ENCODE measurements around the gene ATG4D.
"Not testable (repeated sequence)": the region's sequence is repeated elsewhere in the genome, so short reads cannot be mapped to it uniquely, and the experiment has no call there.

The ATG4D gene

DNA sequence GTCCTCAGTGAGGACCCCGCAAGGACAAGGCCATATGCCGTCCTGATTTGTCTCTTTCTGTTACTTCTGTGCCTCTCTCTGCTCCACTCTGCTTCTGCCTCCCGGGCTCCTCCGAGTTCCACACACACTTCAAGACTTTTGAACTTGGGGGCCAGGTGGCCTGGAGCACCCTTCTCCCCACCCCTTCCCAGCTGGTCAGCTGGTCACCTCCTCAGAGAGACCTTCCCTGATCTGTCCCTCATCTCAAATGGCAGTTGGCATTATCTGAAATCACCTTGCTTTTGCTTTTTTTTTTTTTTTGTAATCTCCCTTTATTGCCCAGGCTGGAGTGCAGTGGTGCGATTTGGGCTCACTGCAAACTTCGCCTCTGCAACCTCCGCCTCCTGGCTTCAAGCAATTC lies 24.3 kb upstream of the ATG4D start:
- DNase-seq = no peak

DNA sequence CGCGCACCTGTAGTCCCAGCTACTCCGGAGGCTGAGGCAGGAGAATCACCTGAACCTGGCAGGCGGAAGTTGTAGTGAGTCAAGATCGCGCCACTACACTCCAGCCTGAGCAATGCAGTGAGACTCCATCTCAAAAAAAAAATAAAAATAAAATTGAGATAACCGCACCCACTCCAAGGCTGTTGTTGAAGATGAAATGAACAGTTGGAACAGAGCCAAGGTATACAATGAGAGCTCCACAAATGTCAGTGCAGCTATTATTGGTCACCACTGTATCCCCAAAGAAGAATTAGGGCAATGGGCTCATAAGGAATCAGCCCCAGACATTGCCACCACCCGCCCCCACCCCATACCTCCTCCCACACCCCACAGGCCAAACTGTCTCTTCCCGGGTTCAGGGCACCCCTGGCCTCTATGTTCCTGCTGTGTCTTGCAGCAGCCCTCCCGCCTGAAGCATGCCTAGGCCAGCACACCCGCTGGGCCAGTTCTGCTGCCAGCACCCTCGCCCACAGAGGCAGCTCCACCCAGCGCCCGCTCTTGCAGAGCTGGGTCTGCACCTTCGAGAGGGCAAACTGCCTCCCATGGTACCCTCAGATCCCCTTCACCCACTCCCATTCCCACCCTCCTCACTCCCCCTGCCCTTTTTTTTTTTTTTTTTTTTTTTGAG lies 22.9 kb upstream of the ATG4D start:
- DNase-seq = no peak

DNA sequence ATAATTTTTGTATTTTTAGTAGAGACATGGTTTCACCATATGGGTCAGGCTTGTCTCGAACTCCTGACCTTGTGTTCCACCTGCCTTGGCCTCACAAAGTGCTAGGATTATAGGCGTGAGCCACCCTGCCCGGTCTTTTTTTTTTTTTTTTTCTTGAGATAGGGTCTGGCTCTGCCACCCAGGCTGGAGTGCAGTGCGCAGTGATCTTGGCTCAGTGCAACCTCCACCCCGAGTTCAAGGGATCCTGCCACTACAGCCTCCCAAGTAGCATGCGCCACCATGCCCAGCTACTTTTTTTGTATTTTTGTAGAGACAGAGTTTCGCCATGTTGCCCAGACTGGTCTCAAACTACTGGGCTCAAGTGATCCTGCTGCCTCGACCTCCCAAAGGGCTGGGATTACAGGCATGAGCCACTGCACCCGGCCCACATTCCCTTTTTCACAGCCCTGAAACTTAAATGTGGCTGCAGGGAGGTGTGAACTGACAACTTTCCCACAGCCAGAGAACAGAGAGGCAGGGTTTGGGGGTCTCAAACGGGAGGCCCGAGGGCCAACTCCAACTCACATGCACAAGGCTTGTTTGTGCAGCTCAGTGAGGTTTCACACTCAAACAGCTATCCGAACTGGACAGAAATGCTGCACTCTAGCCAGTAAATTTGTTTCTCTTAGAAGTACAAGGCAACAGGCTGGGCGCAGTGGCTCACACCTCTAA lies 22.1 kb upstream of the ATG4D start:
- DNase-seq = no peak

DNA sequence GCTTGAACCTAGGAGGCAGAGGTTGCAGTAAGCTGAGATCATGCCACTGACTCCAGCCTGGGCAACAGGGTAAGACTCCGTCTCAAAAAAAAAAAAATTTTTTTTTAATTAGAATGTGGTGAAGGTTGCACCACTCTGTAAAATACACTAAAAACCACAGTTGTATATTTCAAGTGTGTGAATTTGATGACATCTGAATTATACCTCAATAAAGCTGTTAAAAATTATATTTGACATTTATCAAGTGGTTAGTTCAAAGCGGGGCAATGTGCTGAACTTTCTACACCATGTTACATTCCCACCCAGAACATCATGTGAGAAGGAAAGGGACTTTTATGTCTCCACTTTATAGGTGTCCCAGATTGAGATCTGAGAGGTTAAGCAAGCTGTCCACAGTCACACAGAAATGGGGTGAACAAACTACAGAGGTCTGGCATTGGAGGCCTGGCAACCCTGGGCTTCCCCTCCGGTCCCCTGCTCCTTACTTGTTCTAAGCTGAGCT lies 20.5 kb upstream of the ATG4D start:
- DNase-seq = no peak

DNA sequence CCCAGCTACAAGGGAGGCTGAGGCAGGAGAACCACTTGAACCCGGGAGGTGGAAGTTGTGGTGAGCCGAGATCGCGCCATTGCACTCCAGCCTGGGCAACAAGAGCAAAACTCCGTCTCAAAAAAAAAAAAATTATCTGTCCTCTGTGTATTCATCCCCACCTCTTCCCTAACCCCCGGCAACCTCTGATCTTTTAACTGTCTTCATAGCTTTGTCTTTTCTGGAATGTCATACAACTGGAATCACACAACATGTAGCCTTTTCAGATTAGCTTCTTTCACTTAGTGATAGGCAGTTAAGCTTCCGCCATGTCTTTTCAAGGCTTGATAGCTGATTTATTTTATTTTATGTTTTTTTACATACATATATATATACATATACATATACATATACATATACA lies 18.1 kb upstream of the ATG4D start:
- no peak for DNase-seq

DNA sequence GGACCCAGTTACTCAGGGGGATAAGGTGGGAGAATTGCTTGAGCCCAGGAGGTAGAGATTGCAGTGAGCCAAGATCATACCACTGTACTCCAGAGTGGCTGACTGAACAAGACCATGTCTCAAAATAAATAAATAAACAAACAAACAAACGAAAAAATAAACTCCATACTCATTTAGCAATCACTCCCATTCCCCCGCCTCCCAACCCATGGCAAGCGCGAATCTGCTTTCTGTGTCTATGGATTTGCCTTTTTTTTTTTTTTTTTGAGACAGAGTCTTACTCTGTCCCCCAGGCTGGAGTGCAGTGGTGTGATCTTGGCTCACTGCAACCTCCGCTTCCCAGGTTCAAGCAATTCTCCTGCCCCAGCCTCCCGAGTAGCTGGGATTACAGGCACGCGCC lies 16.8 kb upstream of the ATG4D start:
- not testable (repeated sequence) for DNase-seq

DNA sequence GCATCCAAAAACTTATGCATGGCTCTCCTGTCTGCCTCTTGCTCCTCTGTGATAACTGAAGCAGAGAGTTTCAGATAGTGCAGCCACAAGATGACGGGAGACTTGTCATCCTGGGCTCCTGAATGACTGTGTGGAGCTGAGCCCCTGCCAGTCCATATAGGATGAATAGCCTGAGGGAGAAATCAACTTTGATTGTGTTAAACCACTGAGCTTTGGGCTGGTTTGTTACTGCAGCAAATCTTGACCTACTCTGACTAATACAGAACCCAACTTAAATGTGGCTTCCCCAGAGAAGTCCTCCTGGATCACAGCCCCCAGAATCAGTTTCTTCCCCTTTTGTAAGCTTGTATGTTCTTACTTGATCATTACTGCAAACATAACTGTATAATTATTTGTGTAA lies 11.2 kb upstream of the ATG4D start:
- DNase-seq = no peak

DNA sequence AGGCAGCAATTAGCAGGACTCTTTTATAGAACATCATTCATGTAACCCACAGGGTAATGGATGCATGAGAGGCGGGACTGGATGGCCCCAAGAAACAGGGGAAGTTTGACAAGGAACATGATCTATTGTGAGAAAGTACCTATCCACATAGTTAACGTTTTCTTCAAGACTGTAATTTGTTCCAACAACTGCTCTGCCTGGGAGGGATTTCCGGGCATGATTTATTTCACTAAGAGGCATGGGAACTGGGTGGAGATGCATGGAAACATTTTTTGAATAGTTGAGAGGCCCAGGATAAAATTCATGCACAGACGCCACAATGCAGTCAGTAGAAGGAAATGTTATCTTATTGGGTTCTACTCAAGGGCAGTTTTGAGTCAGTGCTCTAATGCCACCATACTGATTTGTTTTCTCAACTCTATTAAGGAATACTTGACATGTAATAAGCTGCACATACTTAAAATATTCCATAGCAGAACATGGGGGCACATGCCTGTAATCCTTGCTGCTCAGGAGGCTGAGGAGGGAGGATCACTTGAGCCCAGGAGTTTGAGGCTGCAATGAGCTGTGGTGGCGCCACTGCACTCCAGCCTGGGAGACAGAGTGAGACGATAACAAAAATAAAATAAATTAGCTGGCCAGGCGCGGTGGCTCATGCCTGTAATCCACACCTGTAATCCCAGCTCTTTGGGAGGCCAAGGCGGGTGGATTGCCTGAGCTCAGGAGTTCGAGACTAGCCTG lies 9.9 kb upstream of the ATG4D start:
- no peak for DNase-seq

DNA sequence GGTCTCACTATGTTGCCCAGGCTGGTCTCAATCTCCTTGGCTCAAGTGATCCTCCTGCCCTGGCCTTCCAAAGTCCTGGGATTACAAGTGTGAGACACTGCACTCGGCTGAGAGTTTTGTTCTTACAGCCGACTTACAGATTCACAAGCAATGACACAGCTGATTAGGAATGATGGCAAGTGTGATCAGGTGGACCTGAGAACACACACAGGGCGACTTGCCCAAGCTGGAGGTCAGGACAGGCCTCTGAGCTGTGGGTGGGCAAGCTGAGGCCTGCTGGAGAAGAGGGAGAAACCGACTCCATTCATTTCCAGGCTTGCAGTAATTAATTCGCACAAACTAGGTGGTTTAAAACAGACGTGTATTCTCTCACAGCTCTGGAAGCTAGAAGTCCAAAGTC lies 8.1 kb upstream of the ATG4D start:
- DNase-seq = no peak

DNA sequence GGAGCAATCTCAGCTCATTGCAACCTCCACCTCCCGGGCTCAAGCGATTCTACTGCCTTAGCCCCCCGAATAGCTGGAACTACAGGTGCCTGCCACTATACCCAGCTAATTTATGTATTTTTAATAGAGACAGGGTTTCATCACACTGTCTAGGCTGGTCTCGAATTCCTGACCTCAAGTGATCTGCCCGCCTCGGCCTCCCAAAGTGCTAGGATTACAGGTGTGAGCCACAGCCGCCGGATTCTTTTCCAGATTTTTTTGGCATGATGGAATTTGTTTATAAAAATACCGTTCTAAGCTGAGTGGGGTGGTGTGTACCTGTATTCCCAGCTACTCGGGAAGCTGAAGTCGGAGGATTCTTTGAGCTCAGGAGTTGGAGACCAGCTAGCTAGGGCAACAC lies 6.0 kb upstream of the ATG4D start:
- no peak for DNase-seq

DNA sequence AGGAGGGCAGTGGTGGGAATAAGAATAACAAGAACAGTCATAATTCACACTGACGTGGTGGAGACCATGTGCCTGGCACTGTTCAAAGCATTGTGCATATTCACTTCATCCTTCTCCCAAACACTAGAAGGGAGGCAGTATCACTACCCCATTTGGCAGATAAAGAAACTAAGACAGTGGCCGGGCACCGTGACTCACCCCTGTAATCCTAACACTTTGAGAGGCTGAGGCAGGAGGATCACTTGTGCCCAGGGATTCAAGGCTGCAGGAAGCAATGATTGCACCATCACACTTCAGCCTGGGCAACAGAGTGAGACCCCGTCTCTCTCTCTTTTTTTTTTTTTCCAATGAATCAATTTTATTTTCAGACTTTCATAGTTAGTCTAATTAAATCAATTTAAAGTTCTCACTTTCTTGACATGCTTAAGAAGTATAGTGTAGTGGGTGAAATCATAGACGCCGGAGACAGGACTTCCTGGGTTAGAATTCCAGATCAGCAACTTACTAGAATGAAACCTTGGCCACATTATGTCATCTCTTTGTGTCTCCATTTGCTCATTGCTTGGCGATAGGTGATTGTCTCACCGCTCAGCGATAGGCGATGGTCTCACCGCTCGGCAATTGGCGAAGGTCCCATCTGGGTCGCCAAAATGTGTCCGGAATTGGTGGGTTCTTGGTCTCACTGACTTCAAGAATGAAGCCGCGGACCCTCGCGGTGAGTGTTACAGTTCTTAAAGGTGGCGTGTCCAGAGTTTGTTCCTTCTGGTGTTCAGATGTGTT lies 5.3 kb upstream of the ATG4D start:
- DNase-seq = no peak

DNA sequence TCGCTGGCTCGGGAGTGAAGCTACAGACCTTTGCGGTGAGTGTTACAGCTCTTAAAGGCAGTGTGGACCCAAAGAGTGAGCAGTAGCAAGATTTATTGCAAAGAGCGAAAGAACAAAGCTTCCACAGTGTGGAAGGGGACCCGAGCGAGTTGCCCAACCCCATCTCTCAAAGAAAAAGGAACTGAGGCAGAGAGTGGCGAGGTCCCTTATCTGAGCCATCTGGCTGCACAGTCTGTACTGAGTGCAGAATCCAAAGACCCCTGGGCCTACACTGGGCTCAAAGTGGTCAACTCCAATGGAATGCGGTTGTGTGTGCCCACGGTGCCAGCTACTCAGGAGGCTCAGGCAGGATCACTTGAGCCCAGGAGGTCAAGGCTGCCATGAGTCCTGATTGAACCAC lies 4.7 kb upstream of the ATG4D start:
- not testable (repeated sequence) for DNase-seq

DNA sequence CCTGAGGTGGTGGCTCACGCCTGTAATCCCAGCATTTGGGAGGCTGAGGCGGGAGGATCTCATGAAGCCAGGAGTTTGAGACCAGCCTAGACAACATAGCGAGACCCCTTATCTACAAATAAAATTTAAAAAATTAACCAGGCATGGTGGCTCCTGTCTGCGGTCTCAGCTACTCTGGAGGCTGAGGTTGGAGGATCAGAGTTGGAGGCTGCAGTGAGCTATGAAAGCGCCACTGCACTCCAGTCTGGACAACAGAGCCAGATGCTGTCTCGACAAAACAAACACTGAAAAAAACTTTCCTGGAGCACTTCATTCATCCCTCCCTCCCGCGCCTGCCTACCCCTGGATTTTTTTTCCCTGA lies 665 bp upstream of the ATG4D start:
- no peak for DNase-seq

DNA sequence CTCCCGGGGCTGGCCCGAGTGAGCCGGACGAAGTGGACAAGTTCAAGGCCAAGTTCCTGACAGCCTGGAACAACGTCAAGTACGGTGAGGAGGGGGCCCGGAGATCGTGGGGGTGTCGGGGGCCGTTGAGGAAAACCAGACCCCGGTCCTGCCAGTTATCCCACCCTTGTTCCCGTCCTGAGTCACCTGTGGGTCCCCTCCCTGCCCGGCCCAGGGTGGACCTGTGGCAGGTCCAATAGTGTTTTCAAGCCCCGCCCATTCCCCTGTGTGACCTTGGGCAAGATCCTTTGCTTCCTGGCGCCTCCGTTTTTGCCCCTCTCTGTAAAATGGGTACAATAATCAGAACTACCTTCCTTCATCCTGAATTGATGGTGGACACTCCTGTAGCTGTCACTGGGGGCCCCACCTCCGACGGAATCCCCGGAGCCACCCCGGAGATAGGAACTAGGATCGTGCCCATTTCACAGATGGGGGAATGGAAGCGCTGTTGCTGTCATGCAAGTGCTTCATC lies 593 bp downstream of the ATG4D start:
- DNase-seq = no peak

DNA sequence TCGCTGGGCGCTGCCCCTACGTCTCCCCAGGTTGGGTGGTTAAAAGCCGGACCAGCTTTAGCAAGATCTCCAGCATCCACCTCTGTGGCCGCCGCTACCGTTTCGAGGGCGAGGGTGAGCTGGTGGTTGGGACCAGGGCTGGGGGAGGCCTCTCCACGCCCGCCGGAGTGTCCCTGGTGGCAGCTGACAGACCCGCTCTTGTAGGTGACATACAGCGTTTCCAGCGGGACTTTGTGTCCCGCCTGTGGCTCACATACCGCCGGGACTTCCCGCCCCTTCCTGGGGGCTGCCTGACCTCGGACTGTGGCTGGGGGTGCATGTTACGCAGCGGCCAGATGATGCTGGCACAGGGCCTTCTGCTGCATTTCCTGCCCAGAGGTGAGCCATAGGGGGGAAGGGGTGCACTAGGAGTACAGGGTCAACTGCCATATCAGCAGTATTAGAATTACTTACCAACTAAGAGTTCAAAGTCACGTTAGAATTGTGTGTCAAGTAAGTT lies 1.1 kb downstream of the ATG4D start:
- no peak for DNase-seq

DNA sequence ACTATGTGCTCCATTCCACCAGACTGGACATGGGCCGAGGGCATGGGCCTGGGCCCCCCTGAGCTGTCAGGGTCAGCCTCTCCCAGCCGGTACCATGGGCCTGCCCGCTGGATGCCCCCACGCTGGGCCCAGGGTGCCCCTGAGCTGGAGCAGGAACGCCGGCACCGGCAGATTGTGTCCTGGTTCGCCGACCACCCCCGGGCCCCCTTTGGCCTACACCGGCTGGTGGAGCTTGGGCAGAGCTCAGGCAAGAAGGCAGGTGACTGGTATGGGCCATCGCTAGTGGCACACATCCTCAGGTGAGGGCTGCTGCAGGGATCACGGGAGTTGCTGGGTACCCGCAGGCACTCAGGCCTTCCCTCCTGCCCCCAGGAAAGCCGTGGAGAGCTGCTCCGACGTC lies 3.1 kb downstream of the ATG4D start:
- DNase-seq = no peak

DNA sequence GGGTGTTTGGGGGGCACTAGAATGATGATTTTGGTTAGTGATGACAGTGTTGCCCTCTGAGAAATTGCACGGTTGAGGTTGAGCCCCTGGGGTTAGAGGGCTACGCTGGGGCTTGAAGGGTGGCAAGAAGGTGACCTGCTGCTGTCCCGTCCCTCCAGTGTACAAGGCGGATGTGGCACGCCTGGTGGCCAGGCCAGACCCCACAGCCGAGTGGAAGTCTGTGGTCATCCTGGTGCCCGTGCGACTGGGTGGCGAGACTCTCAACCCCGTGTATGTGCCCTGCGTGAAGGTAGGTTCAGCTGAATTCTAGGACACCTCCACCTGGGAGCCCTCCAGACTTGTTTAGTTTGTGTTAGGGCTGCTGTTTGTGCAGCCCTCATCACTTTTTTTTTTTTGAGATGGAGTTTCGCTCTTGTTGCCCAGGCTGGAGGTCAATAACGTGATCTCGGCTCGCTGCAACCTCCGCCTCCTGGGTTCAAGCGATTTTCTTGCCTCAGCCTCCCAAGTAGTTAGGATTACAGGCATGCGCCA lies 5.1 kb downstream of the ATG4D start:
- no peak for DNase-seq

DNA sequence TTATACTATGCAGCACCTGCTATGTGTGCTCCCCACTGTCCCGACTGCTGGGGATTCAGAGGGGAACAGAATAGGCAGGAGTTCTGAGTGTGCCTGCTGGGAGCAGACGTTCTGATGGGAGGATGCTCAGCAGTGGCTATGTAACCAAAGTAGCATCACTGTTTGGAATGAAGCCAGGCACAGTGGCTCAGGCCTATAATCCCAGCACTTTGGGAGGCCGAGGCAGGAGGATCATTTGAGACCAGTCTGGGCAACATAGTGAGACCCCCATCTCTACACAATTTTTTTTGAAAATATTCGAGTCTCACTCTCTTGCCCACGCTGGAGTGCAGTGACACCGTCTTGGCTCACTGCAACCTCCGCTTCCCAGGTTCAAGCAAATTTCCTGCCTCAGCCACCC lies 6.0 kb downstream of the ATG4D start:
- no peak for DNase-seq

DNA sequence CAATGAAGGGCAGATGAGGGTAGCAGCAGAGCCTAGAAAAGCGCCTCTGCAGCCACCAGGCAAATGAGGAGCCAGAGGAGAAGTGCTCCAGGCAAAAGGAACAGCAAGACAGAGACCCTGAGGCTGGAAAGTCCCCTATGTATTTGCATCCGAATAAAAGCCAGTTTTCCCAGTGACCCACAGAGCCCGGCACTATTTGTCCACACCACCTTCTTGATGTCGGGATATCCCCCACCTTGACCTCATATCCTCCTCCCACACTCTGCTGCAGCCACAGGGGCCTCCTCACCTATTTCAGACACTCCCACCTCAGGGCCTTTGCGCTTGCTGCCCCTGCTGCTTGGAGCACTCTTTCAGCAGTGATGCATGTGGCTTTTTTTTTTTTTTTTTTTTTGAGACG lies 6.6 kb downstream of the ATG4D start:
- no peak for DNase-seq

DNA sequence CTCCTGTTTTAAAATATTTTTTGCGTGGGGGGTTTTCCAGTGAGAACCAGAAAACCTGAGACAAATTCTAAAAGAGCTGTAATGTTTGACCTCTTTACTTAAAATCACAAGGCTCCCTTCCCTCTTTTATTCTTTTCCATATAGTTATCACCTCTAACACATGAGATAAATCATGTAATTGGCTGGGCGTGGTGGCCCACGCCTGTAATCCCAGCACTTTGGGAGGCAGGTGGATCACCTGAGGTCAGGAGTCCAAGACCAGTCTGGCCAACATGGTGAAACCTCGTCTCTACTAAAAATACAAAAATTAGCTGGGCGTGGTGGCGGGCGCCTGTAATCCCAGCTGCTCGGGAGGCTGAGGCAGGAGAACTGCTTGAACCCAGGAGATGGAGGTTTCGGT lies 7.3 kb downstream of the ATG4D start:
- DNase-seq = not testable (repeated sequence)

DNA sequence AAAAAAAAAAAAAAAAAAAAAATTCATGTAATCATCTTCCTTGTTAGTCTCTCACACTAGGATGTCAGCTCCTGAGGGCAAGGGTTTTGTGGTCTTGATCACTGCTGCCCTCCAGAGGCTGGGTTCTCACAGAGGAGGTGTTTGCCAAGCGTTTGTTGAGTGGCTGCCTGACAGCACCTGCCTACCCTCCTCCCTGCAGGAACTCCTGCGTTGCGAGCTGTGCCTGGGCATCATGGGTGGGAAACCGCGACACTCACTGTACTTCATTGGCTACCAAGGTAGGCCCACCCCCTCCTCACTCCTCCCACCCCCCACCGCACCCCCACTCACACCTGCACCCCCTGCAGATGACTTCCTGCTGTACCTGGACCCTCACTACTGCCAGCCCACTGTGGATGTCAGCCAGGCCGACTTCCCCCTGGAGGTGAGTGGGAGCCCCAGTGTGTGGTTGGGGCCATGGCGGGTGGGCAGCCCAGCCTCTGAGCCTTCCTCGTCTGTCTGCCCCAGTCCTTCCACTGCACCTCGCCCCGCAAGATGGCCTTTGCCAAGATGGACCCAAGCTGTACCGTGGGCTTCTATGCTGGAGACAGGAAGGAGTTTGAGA lies 8.1 kb downstream of the ATG4D start:
- peak in 1 of 5 donors; percentile 50 for DNase-seq

DNA sequence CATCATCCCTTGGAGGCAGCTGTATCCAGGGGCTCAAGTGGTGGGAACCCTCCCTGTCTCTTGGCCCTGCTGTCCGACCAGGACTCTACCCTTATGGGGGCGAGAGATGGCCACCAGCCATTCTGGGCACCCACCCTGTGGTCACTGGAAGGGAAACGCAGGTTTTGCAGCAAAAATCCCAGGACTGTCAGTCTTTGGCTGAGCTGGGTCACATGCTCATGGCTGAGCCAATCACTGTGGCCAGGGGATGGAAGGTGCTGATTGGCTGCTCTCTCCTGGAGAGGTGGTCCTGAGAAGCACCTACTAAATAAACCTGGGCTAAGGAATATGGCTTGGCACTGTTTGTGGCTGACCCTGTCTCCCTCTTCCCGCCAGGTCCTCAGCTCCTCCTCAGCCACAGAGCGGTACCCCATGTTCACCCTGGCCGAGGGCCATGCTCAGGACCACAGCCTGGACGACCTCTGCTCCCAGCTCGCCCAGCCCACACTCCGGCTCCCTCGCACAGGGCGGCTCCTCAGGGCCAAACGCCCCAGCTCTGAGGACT lies 8.9 kb downstream of the ATG4D start:
- DNase-seq = no peak

All from T-helper 1 cell (primary cell).